OCI-LY1 (cell line): ENCODE measurements around the gene HIF1AN.

Experiments
- H2AFZ ChIP-seq: fragments of 200-600 bp; sonication (generic), shearing (Covaris generic); 2 replicates; pipeline ENCODE4 v1.6.0; 2014; ENCODE audit warnings: antibody characterized with exemption, mild to moderate bottlenecking, low read length
- H3F3A ChIP-seq: fragments of 200-600 bp; sonication (generic), shearing (Covaris generic); 2 replicates; pipeline ENCODE4 v1.6.0; 2014; ENCODE audit warnings: mild to moderate bottlenecking, antibody characterized with exemption, low read length, moderate library complexity; ENCODE audit not compliant: insufficient read depth
- H3K27ac ChIP-seq: fragments of 200-600 bp; sonication (generic); 2 replicates; pipeline ENCODE4 v1.5.1; 2014; ENCODE audit warnings: low read length, mixed run types, mild to moderate bottlenecking, low read depth; ENCODE audit not compliant: poor library complexity, severe bottlenecking
- H3K27me3 ChIP-seq: fragments of 200-600 bp; sonication (generic); 2 replicates; pipeline ENCODE4 v1.6.0; 2014; ENCODE audit warnings: antibody characterized with exemption, mild to moderate bottlenecking, low read length, moderate library complexity; ENCODE audit not compliant: insufficient read depth
- H3K36me3 ChIP-seq: fragments of 200-600 bp; sonication (generic); 2 replicates; pipeline ENCODE4 v1.6.1; 2014; ENCODE audit warnings: mild to moderate bottlenecking, antibody characterized with exemption, low read length, moderate library complexity, mixed read lengths; ENCODE audit not compliant: insufficient read depth
- H3K4me1 ChIP-seq: fragments of 200-600 bp; sonication (generic); 2 replicates; pipeline ENCODE4 v1.5.1; 2014; ENCODE audit warnings: mild to moderate bottlenecking, low read length, moderate library complexity; ENCODE audit not compliant: insufficient read depth, severe bottlenecking
- H3K4me2 ChIP-seq: fragments of 200-600 bp; sonication (generic), shearing (Covaris generic); 2 replicates; pipeline ENCODE4 v1.6.1; 2014; ENCODE audit warnings: low read length
- H3K4me3 ChIP-seq: fragments of 200-600 bp; sonication (generic); 2 replicates; pipeline ENCODE4 v1.5.1; 2014; ENCODE audit warnings: low read length, low read depth, mild to moderate bottlenecking, mixed read lengths; ENCODE audit not compliant: poor library complexity, severe bottlenecking
- H3K79me2 ChIP-seq: fragments of 200-600 bp; shearing (Covaris generic); 2 replicates; pipeline ENCODE4 v1.6.1; 2016; ENCODE audit warnings: mixed run types, low read length, mixed read lengths; ENCODE audit not compliant: insufficient read depth
- H3K9ac ChIP-seq: fragments of 200-600 bp; sonication (generic), shearing (Covaris generic); 2 replicates; pipeline ENCODE4 v1.6.1; 2014; ENCODE audit warnings: mild to moderate bottlenecking, low read length, mixed read lengths
- H3K9me2 ChIP-seq: fragments of 200-600 bp; sonication (generic), shearing (Covaris generic); 2 replicates; pipeline ENCODE4 v1.6.1; 2014; ENCODE audit warnings: low read depth, mild to moderate bottlenecking, low read length, mixed read lengths
- H3K9me3 ChIP-seq: fragments of 200-600 bp; shearing (Covaris generic); 2 replicates; pipeline ENCODE4 v1.6.1; 2014; ENCODE audit warnings: low read length, mixed read lengths
- H4K20me1 ChIP-seq: fragments of 200-600 bp; sonication (generic), shearing (Covaris generic); 2 replicates; pipeline ENCODE4 v1.6.0; 2016; ENCODE audit warnings: mild to moderate bottlenecking, low read length; ENCODE audit not compliant: insufficient read depth
- CTCF ChIP-seq: fragments of 200-600 bp; sonication (generic), shearing (Covaris generic); IDR thresholded peaks from 2 replicates; pipeline ENCODE4 v1.5.1; 2017; ENCODE audit warnings: mild to moderate bottlenecking, antibody characterized with exemption, low read length, moderate library complexity, mixed read lengths
- EZH2 ChIP-seq: fragments of 200-600 bp; sonication (generic), shearing (Covaris generic); IDR thresholded peaks from 2 replicates; pipeline ENCODE4 v1.8.0; 2017; ENCODE audit warnings: borderline replicate concordance, mixed run types, mild to moderate bottlenecking, antibody characterized with exemption, low read length, moderate library complexity, mixed read lengths

The HIF1AN gene

GRCh38 chr10:100505164-100505563 is 30.6 kb upstream of the HIF1AN start:
- H3K9ac ChIP-seq = no peak overlapping the region
- H3K9me2 ChIP-seq = no peaks in the 10 kb centered on the region
- no peaks in the 10 kb centered on the region for H3F3A ChIP-seq
- H3K4me1 ChIP-seq = no peaks in the 10 kb centered on the region
- no peaks in the 10 kb centered on the region for H3K36me3 ChIP-seq
- H4K20me1 ChIP-seq = no peaks in the 10 kb centered on the region
- no peak overlapping the region for H2AFZ ChIP-seq
- no peak overlapping the region for H3K4me2 ChIP-seq
- H3K27me3 ChIP-seq = no peaks in the 10 kb centered on the region
- no peaks in the 10 kb centered on the region for H3K79me2 ChIP-seq
- no peak overlapping the region for H3K27ac ChIP-seq
- TF ChIP-seq CTCF (no peak), EZH2 (no peak)
- H3K9me3 ChIP-seq = no peaks in the 10 kb centered on the region
- no peak overlapping the region for H3K4me3 ChIP-seq

- H3K9ac ChIP-seq = no peak overlapping the region
- TF ChIP-seq EZH2 (no peak), CTCF (no peak)
- no peaks in the 10 kb centered on the region for H3K9me3 ChIP-seq
- peaks cover 13% of the 10 kb centered on the region for H3K4me1 ChIP-seq
- H3K36me3 ChIP-seq = no peaks in the 10 kb centered on the region
- H3K9me2 ChIP-seq = no peaks in the 10 kb centered on the region
- no peak overlapping the region for H3K27ac ChIP-seq
- no peak overlapping the region for H2AFZ ChIP-seq
- H3K79me2 ChIP-seq = no peaks in the 10 kb centered on the region
- no peak overlapping the region for H3K4me2 ChIP-seq
- H3F3A ChIP-seq = no peaks in the 10 kb centered on the region
- H4K20me1 ChIP-seq = no peaks in the 10 kb centered on the region
- H3K27me3 ChIP-seq = no peaks in the 10 kb centered on the region
- H3K4me3 ChIP-seq = no peak overlapping the region
Observed at GRCh38 chr10:100506596-100507356, 29.0 kb upstream of the HIF1AN start.

GRCh38 chr10:100507357-100507732 is 28.4 kb upstream of the HIF1AN start:
- Histone ChIP-seq H2AFZ (no peak overlapping the region), H3F3A (no peaks in the 10 kb centered on the region), H3K36me3 (no peaks in the 10 kb centered on the region), H3K27me3 (no peaks in the 10 kb centered on the region), H4K20me1 (no peaks in the 10 kb centered on the region), H3K9me2 (no peaks in the 10 kb centered on the region), H3K9ac (no peak overlapping the region), H3K27ac (no peak overlapping the region), H3K4me1 (peaks cover 13% of the 10 kb centered on the region), H3K9me3 (no peaks in the 10 kb centered on the region), H3K79me2 (no peaks in the 10 kb centered on the region), H3K4me2 (no peak overlapping the region), H3K4me3 (no peak overlapping the region)
- TF ChIP-seq CTCF (no peak), EZH2 (no peak)
